HepG2 (cell line): ENCODE data around the gene DUOXA1. TPM values are rescaled to one million over a fixed set of nuclear protein-coding genes. Genes with fewer than 3 reads are reported as not detected.
A peak's percentile ranks its signal among the peaks of the same experiment; 100 is the strongest.

Experiments
- ARHGAP35 ChIP-seq: sonication (generic); formaldehyde crosslinking; IDR thresholded peaks from 2 replicates; pipeline ENCODE4 v1.9.0; 2022; ENCODE audit warnings: mild to moderate bottlenecking, inconsistent platforms, moderate library complexity, missing genetic modification reagents, borderline replicate concordance
- CBX1 ChIP-seq: IDR thresholded peaks from one replicate; pipeline ENCODE4 v1.6.1; 2016; ENCODE audit warnings: antibody characterized with exemption, low read depth
- CEBPG ChIP-seq: IDR thresholded peaks from 2 replicates; pipeline ENCODE4 v1.6.1; 2016
- ELF3 ChIP-seq: IDR thresholded peaks from 2 replicates; pipeline ENCODE4 v1.6.1; 2016; ENCODE audit warnings: missing genetic modification reagents, missing compliant biosample characterization
- HIVEP1 ChIP-seq: sonication (generic); formaldehyde crosslinking; IDR thresholded peaks from 2 replicates; pipeline ENCODE4 v1.4.0; 2020; ENCODE audit warnings: mild to moderate bottlenecking, missing genetic modification reagents
- ISX ChIP-seq: sonication (generic); formaldehyde crosslinking; conservative IDR thresholded peaks from 2 replicates; pipeline ENCODE4 v1.5.0; 2020; ENCODE audit warnings: missing genetic modification reagents
- KAT8 ChIP-seq: IDR thresholded peaks from 2 replicates; pipeline ENCODE4 v1.6.1; 2016; ENCODE audit warnings: missing genetic modification reagents, missing compliant biosample characterization
- MED1 ChIP-seq: sonication (generic); formaldehyde crosslinking; IDR thresholded peaks from 2 replicates; pipeline ENCODE4 v1.4.0; 2020; ENCODE audit warnings: missing genetic modification reagents
- NFE2 ChIP-seq: sonication (generic); formaldehyde crosslinking; IDR thresholded peaks from 2 replicates; pipeline ENCODE4 v1.4.0; 2020; ENCODE audit warnings: missing genetic modification reagents
- PTBP1 ChIP-seq: fragments of 200-400 bp; formaldehyde crosslinking; IDR thresholded peaks from 2 replicates; pipeline ENCODE4 v1.6.1; 2018; ENCODE audit warnings: low read length, low read depth; ENCODE audit not compliant: poor library complexity, severe bottlenecking
- RAD21 ChIP-seq: fragments of 450-650 bp; formaldehyde crosslinking; IDR thresholded peaks from 2 replicates; pipeline ENCODE4 v1.5.0; 2020; ENCODE audit warnings: mild to moderate bottlenecking
- RXRA ChIP-seq: sonication (generic); formaldehyde crosslinking; IDR thresholded peaks from 2 replicates; pipeline ENCODE4 v1.5.1; 2020; ENCODE audit warnings: missing genetic modification reagents
- SCMH1 ChIP-seq: sonication (generic); formaldehyde crosslinking; IDR thresholded peaks from 2 replicates; pipeline ENCODE4 v1.9.0; 2021; ENCODE audit warnings: missing genetic modification reagents, mild to moderate bottlenecking, borderline replicate concordance
- SMAD3 ChIP-seq: sonication (generic); formaldehyde crosslinking; IDR thresholded peaks from 2 replicates; pipeline ENCODE4 v1.4.0; 2020; ENCODE audit warnings: missing genetic modification reagents
- TEAD3 ChIP-seq: optimal IDR thresholded peaks from 2 replicates; pipeline ENCODE3; 2016; ENCODE audit warnings: borderline replicate concordance
- YY1 ChIP-seq: IDR thresholded peaks from 2 replicates; pipeline ENCODE4 v1.6.1; 2011; ENCODE audit warnings: low read length, low read depth, moderate library complexity, mild to moderate bottlenecking; ENCODE audit not compliant: insufficient read depth, insufficient replicate concordance
- ZC3H13 ChIP-seq: sonication (generic); formaldehyde crosslinking; IDR thresholded peaks from 2 replicates; pipeline ENCODE4 v1.8.1; 2023; ENCODE audit warnings: mild to moderate bottlenecking, missing genetic modification reagents, moderate library complexity
- ZFP36L2 ChIP-seq: sonication (generic); formaldehyde crosslinking; IDR thresholded peaks from 2 replicates; pipeline ENCODE4 v1.4.0; 2020; ENCODE audit warnings: missing genetic modification reagents
- ZNF10 ChIP-seq: sonication (generic); formaldehyde crosslinking; IDR thresholded peaks from 2 replicates; pipeline ENCODE4 v1.4.0; 2020; ENCODE audit warnings: mild to moderate bottlenecking, low read depth, missing genetic modification reagents, borderline replicate concordance
- ZNF282 ChIP-seq: fragments of 450-650 bp; IDR thresholded peaks from 2 replicates; pipeline ENCODE4 v1.6.1; 2018; ENCODE audit not compliant: partially characterized antibody
- ZNF33B ChIP-seq: sonication (generic); formaldehyde crosslinking; IDR thresholded peaks from 2 replicates; pipeline ENCODE4 v1.5.1; 2020; ENCODE audit warnings: mild to moderate bottlenecking, missing genetic modification reagents
- ZNF34 ChIP-seq: sonication (generic); formaldehyde crosslinking; IDR thresholded peaks from 2 replicates; pipeline ENCODE4 v1.4.0; 2020; ENCODE audit warnings: mild to moderate bottlenecking, missing genetic modification reagents, borderline replicate concordance
- ZNF501 ChIP-seq: sonication (generic); formaldehyde crosslinking; IDR thresholded peaks from 2 replicates; pipeline ENCODE4 v1.5.1; 2020; ENCODE audit warnings: mild to moderate bottlenecking, moderate library complexity, missing genetic modification reagents
- ZNF547 ChIP-seq: sonication (generic); formaldehyde crosslinking; IDR thresholded peaks from 2 replicates; pipeline ENCODE4 v1.5.1; 2020; ENCODE audit warnings: mild to moderate bottlenecking, missing genetic modification reagents
- ZNF574 ChIP-seq: sonication (generic); formaldehyde crosslinking; IDR thresholded peaks from 2 replicates; pipeline ENCODE4 v1.4.0; 2020; ENCODE audit warnings: missing genetic modification reagents
- ZNF605 ChIP-seq: sonication (generic); formaldehyde crosslinking; IDR thresholded peaks from 2 replicates; pipeline ENCODE4 v1.8.0; 2022; ENCODE audit warnings: mild to moderate bottlenecking, missing genetic modification reagents
- ZNF766 ChIP-seq: sonication (generic); formaldehyde crosslinking; IDR thresholded peaks from 2 replicates; pipeline ENCODE4 v1.5.0; 2020; ENCODE audit warnings: missing genetic modification reagents, borderline replicate concordance
- ZNF841 ChIP-seq: sonication (generic); formaldehyde crosslinking; IDR thresholded peaks from 2 replicates; pipeline ENCODE4 v1.8.1; 2023; ENCODE audit warnings: missing genetic modification reagents, borderline replicate concordance
- polyA plus RNA-seq, 8 experiments: library from polyadenylated mRNA; depleted of rRNA in 3 of 8; stranded (reverse) in 7 of 8; unstranded in 1 of 8; fragments of >200 nt; fragmentation: Illumina TruSeq in 4 of 8; extraction: Trizol in 4 of 8; gene quantifications; 2 replicates each; pipeline versions ENCODE4 v1.2.1 to v1.2.3, GENCODE V29; 2011 to 2016; ENCODE audit warnings: low read depth in 4 of 8, missing spikeins in 1 of 8, mixed read lengths in 1 of 8; ENCODE audit not compliant: insufficient read depth in 1 of 8
- total RNA-seq, 5 experiments: library from RNA; depleted of rRNA; stranded (reverse); fragments of >200 nt; fragmentation: Illumina TruSeq; extraction: Trizol; gene quantifications; 2 replicates each; pipeline ENCODE4 v1.2.3, GENCODE V29; 2016; ENCODE audit warnings: low read depth in 1 of 5

DUOXA1 gene
- total and polyA plus RNA-seq, 2 of the 13 experiments (the other 11 are each of a cell fraction or from before 2014, with no cell fraction given): not detected

- TF ChIP-seq YY1: peak; percentile 38
- no peak for TF ChIP-seq PTBP1
- TF ChIP-seq KAT8 (CRISPR knock-in tag): peak; percentile 68; the same call in 1 of the 2 replicates
- no peak for TF ChIP-seq ZNF841 (CRISPR knock-in tag)
- TF ChIP-seq RAD21 (CRISPR knock-in tag): peak; percentile 85
- peak; percentile 38; the same call in 1 of the 2 replicates for TF ChIP-seq SMAD3
- TF ChIP-seq ZNF605 (CRISPR knock-in tag): 0 out of 2 replicates have a peak, but pooled peaks have one; percentile 74
- TF ChIP-seq ARHGAP35 (CRISPR knock-in tag): 0 out of 2 replicates have a peak, but pooled peaks have one; percentile 56
- TF ChIP-seq ZNF33B (CRISPR knock-in tag): peak; percentile 68; the same call in 1 of the 2 replicates
- no peak for TF ChIP-seq ISX (CRISPR knock-in tag)
- peak; percentile 84 for TF ChIP-seq ZNF501 (CRISPR knock-in tag)
- TF ChIP-seq CEBPG (CRISPR knock-in tag): 0 out of 2 replicates have a peak, but pooled peaks have one; percentile 10
- TF ChIP-seq ZNF34 (CRISPR knock-in tag): no peak
- no peak for TF ChIP-seq HIVEP1 (CRISPR knock-in tag)
- peak; percentile 58 for TF ChIP-seq TEAD3 (CRISPR knock-in tag)
- no peak for TF ChIP-seq NFE2 (CRISPR knock-in tag)
- no peak for TF ChIP-seq MED1 (CRISPR knock-in tag)
- TF ChIP-seq RXRA: peak; percentile 44; the same call in 1 of the 2 replicates
- no peak for TF ChIP-seq ZNF766 (CRISPR knock-in tag)
- TF ChIP-seq ZNF547: 0 out of 2 replicates have a peak, but pooled peaks have one; percentile 36
- TF ChIP-seq ZFP36L2 (CRISPR knock-in tag): no peak
- TF ChIP-seq CBX1: peak; percentile 29
- TF ChIP-seq ZC3H13 (CRISPR knock-in tag): no peak
- TF ChIP-seq ZNF282: no peak
- TF ChIP-seq ELF3 (CRISPR knock-in tag): peak; percentile 51
- no peak for TF ChIP-seq SCMH1 (CRISPR knock-in tag)
- no peak for TF ChIP-seq ZNF10
- peak; percentile 52; the same call in 1 of the 2 replicates for TF ChIP-seq ZNF574 (CRISPR knock-in tag)
Measured at GRCh38 chr15:45118131-45118588, 11.5 kb downstream of the DUOXA1 start (continued).
